Measurements from ENCODE around the gene MYOCD.

DNA sequence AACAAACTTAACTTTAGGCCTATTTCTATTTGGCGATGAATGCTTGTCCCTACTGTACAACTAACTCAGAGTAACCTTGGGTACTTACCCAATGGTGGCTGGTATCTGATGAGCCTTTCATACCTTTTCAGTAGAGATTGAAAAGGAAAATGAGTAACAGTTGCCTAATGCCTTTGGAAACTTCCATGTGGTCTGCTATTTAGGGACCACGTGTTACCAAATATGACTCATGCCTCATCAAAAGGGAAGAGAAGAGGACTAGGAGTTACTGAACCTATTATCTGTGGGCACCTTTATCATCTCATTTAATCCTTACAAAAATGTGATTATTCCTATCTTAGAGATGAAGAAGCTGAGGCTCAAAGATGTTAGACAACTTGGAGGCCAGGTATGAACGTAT lies 8.1 kb downstream of the MYOCD start:
- TF ChIP-seq CTCF (IDR thresholded peaks at IDR 0.05; ENCODE audit: low read depth, low read length, missing input control) (no peak), GABPA (IDR thresholded peaks at IDR 0.05 in 1 of 2, conservative IDR thresholded peaks at IDR 0.05 in 1 of 2) (no peak), YY1 (IDR thresholded peaks at IDR 0.05) (no peak)
- TF ChIP-seq, protein P1, sequence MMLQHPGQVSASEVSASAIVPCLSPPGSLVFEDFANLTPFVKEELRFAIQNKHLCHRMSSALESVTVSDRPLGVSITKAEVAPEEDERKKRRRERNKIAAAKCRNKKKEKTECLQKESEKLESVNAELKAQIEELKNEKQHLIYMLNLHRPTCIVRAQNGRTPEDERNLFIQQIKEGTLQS (IDR thresholded peaks at IDR 0.05): no peak
